SH-SY5Y (cell line): ENCODE measurements around the gene LSM14B.

Experiments used
- GATA2 ChIP-seq: IDR thresholded peaks from 2 replicates; pipeline ENCODE4 v1.6.1; 2011; ENCODE audit warnings: mild to moderate bottlenecking, low read depth, low read length
- GATA3 ChIP-seq: IDR thresholded peaks from 2 replicates; pipeline ENCODE4 v1.6.1; 2011; ENCODE audit warnings: low read depth, mild to moderate bottlenecking, low read length, moderate library complexity

The LSM14B gene

GRCh38 chr20:62120990-62121775 lies 1.1 kb upstream of the LSM14B start:
- TF ChIP-seq GATA2 (no peak), GATA3 (no peak)

DNA sequence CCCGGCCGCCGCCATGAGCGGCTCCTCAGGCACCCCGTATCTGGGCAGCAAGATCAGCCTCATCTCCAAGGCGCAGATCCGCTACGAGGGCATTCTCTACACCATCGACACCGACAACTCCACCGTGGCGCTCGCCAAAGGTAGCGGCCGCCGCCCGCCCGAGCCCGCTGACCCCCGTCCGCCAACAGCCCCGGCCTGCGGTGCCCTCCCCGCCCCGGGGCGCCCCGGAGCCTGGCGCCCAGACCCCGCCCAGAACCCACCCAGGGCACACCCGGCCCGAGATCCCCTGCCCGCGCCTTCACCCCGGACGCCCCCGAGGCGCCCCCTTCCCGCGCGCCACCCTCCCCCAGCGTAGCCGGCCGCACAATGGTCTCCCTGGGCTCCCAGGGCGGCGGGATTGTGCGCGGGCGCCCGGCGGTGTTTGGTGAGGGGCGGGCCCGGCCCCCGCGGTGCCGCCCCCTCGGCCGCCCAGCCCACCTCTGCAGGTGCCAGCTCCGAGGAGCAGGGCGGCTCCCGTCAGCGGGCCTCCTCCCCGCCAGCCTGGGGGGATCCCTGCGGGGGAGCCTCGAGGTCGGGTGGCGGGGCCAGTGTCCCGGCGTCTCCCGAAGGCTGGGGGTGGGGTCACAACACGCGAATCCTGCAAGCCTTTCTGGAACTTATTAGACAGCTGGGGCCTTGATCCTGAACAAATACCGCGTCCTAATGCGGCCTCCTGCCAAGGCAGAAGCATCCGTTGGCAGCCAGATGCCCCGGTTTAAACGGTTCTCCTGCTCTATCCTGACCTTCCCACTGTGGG lies 577 bp downstream of the LSM14B start:
- TF ChIP-seq GATA2 = no peak; the same call in 1 of the 2 replicates
- no peak for TF ChIP-seq GATA3

DNA sequence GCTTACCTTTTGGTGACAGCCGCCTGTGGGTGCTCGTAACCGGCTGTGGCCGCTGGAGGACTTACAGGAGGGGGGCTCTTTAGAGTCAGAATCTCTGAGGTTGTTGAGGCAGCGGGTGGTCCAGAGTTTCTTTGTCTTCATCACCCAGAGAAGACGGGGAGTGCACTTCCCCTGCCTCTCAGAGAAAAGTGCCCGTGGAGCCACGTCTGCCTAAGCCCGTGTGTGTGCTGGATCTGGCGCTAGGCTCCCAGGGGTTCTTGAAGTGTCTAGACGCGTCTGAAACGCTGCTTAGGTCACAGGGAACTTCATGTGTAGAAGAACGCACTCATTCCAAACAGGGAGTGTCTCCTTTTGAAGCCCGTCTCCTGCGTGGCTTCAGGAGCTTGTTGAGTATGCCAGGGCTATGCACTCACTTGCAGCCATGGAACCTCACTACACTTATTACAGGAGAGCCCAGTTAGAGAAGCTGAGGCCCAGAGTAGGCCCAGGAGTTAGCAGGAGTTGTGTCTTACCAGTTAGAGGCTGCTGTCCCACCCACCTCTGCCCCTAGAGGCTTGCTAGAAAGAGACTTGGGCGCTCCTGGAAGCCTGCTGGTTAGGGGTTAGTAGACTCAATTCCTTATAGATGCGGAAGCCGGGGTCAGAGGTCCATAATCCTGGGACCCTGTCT lies 1.3 kb downstream of the LSM14B start:
- TF ChIP-seq GATA3 (no peak), GATA2 (no peak)

- no peak for TF ChIP-seq GATA3
- TF ChIP-seq GATA2 = no peak
Observed at GRCh38 chr20:62126141-62126540, 3.9 kb downstream of the LSM14B start.

DNA sequence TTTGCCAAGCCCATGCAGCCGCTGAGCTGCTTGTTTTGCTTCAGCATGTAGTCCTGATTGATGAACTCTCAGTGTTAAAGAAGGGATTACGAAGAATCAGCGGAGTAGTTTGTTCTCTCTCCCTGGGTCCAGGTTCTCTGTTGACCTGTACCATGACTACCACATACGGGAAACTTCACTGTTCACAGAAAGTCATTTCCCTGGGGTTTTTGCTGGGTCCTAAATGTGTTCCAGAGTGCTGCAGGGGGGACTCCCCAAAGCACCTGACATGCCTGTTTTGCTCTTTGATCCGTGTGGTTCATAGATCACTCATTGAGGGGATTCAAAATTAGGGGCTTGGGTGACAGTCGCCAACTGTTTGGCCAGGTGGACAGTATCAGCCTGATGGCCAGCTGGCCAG lies 5.5 kb downstream of the LSM14B start:
- TF ChIP-seq GATA2 (no peak), GATA3 (no peak)

- TF ChIP-seq GATA3 (no peak), GATA2 (no peak)
Observed at GRCh38 chr20:62128502-62128901, 6.2 kb downstream of the LSM14B start.

DNA sequence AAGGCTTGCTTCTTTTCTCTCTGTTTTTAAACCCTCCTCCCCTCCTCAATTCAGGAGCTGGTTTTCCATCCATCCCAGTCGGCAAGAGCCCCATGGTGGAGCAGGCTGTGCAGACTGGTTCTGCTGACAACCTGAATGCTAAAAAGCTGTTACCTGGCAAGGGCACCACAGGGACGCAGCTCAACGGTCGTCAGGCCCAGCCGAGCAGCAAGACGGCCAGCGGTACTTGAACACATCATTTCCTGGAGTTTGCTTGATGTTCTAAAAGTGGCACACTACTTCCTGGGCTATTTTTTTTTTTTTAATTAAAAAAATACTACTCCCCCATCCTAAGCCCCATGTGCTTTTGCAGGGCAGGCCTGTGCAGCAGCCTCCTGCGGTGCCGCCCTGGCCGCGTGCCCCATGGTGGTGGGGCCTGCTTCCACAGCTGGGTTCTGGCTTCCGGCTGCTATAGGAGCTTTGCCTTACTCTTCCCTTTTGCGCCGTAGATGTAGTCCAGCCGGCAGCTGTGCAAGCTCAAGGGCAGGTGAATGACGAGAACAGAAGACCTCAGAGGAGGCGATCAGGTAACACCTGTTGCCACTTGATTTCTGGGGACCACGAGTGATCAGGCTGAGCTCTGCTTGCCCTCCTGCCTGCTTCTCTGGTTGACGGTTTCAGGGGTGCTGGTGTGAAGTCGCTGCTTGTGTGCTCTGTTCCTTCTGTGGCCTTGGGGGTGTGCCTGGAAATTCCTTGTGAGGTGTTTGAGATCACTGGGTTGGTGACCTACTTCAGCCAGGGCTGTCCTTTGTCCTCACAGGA lies 7.7 kb downstream of the LSM14B start:
- no peak for TF ChIP-seq GATA3
- TF ChIP-seq GATA2 = no peak

- TF ChIP-seq GATA2 = no peak
- TF ChIP-seq GATA3 = no peak
Observed at GRCh38 chr20:62131560-62132320, 9.5 kb downstream of the LSM14B start.

DNA sequence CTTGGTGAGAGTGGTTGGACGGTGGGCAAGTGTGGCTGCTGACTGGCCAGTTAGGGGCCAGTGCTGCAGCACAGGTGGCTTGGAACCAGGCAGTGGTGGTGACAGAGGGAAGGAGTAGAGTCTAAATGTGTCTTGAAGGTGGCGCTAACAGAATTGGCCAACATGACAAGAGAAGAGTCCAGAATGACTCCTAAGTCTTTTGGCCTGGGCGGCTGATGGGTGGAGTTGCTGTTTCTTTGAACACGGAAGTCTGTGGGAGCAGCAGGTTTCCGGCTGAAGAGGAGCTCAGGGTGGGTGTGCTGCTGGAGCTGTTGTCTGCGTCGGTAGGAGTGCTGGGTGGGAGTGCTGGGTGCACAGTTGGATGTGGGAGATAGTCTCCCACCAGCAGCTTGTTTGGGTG lies 10.1 kb downstream of the LSM14B start:
- TF ChIP-seq GATA3 (no peak), GATA2 (no peak)

GRCh38 chr20:62133051-62133845 lies 11.0 kb downstream of the LSM14B start:
- no peak for TF ChIP-seq GATA3
- no peak for TF ChIP-seq GATA2

DNA sequence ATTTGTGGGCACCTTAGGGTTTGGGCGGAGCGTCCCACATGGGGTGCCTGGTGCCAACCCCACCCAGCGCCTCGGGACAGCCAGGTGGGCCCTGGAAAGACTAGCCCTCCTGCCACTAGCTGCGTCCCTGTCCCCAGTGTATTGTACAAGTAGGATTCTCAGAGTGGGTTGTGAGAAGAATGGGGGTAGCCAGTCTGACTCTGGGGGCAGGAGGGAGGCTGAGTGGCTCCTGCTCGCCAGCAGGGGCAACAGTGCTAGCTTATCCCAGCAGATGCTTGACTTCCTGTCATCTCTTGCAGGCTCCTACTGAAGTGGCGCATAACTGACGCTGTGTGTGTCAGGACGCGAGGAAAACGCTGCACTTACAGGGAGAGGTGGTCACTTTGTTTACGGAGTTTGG lies 11.6 kb downstream of the LSM14B start:
- TF ChIP-seq GATA2 (no peak), GATA3 (no peak)

- TF ChIP-seq GATA3 (no peak), GATA2 (no peak)
Observed at GRCh38 chr20:62134735-62135231, 12.5 kb downstream of the LSM14B start.
